ENCODE measurements around the gene ITIH3. TPM values are rescaled to one million over a fixed set of nuclear protein-coding genes. Genes with fewer than 3 reads are reported as not detected.

Gene ITIH3
- total and polyA plus RNA-seq, 2 donors from 2014 or later, result 2.1 to 2.3 TPM

GRCh38 chr3:52798978-52799476 is 4.4 kb downstream of the ITIH3 start:
- H3K4me1 ChIP-seq (ENCODE audit: control insufficient read depth in 2 of 3, insufficient read depth in 2 of 3, low read depth in 1 of 3, low read length in 3 of 3), result no peaks in the 10 kb centered on the region
- H3K9ac ChIP-seq (ENCODE audit: low read length in 3 of 3), result no peak overlapping the region
- FAIRE-seq (no peak), DNase-seq (no peak)
- H3K27ac ChIP-seq (ENCODE audit: low read depth in 2 of 2, low read length in 2 of 2), result no peak overlapping the region
- no peaks in the 10 kb centered on the region for H3K9me3 ChIP-seq (ENCODE audit: control insufficient read depth in 2 of 3, insufficient read depth in 1 of 3, low read length in 3 of 3)
- TF ChIP-seq CTCF (IDR thresholded peaks at IDR 0.05; ENCODE audit: borderline replicate concordance, extremely low read depth, insufficient read depth), result peak; percentile 33
- no peaks in the 10 kb centered on the region for H3K36me3 ChIP-seq (ENCODE audit: control insufficient read depth in 2 of 3, insufficient read depth in 3 of 3, low read length in 3 of 3)
- no peaks in the 10 kb centered on the region for H3K27me3 ChIP-seq (ENCODE audit: control insufficient read depth, insufficient read depth, low read length)
- no peak overlapping the region for H3K4me3 ChIP-seq (ENCODE audit: low read length in 3 of 3)
- intact Hi-C loops (cut with DNase I), result no loop called here

GRCh38 chr3:52800079-52800478 is 5.5 kb downstream of the ITIH3 start:
- FAIRE-seq, result no peak
- H3K36me3 ChIP-seq (ENCODE audit: control insufficient read depth in 2 of 3, insufficient read depth in 3 of 3, low read length in 3 of 3), result no peaks in the 10 kb centered on the region

GRCh38 chr3:52801839-52802238 is 7.2 kb downstream of the ITIH3 start:
- Histone ChIP-seq H3K4me3 (ENCODE audit: low read length in 3 of 3) (no peak overlapping the region), H3K27me3 (ENCODE audit: control insufficient read depth, insufficient read depth, low read length) (no peaks in the 10 kb centered on the region), H3K4me1 (ENCODE audit: control insufficient read depth in 2 of 3, insufficient read depth in 2 of 3, low read depth in 1 of 3, low read length in 3 of 3) (no peaks in the 10 kb centered on the region), H3K36me3 (ENCODE audit: control insufficient read depth in 2 of 3, insufficient read depth in 3 of 3, low read length in 3 of 3) (no peaks in the 10 kb centered on the region), H3K27ac (ENCODE audit: low read depth in 2 of 2, low read length in 2 of 2) (no peak overlapping the region), H3K9ac (ENCODE audit: low read length in 3 of 3) (no peak overlapping the region), H3K9me3 (ENCODE audit: control insufficient read depth in 2 of 3, insufficient read depth in 1 of 3, low read length in 3 of 3) (no peaks in the 10 kb centered on the region)
- DNase-seq (no peak), FAIRE-seq (no peak)
- intact Hi-C loops (cut with DNase I), result no loop called here
- no peak for TF ChIP-seq CTCF (IDR thresholded peaks at IDR 0.05; ENCODE audit: borderline replicate concordance, extremely low read depth, insufficient read depth)

More at GRCh38 chr3:52800079-52800478, 5.5 kb downstream of the ITIH3 start:
- no peak for TF ChIP-seq CTCF (IDR thresholded peaks at IDR 0.05; ENCODE audit: borderline replicate concordance, extremely low read depth, insufficient read depth)
- intact Hi-C loops (cut with DNase I), result no loop called here
- H3K27me3 ChIP-seq (ENCODE audit: control insufficient read depth, insufficient read depth, low read length), result no peaks in the 10 kb centered on the region
- H3K9me3 ChIP-seq (ENCODE audit: control insufficient read depth in 2 of 3, insufficient read depth in 1 of 3, low read length in 3 of 3), result no peaks in the 10 kb centered on the region
- H3K4me1 ChIP-seq (ENCODE audit: control insufficient read depth in 2 of 3, insufficient read depth in 2 of 3, low read depth in 1 of 3, low read length in 3 of 3), result no peaks in the 10 kb centered on the region
- H3K9ac ChIP-seq (ENCODE audit: low read length in 3 of 3), result no peak overlapping the region
- no peak overlapping the region for H3K4me3 ChIP-seq (ENCODE audit: low read length in 3 of 3)
- DNase-seq, result no peak
- H3K27ac ChIP-seq (ENCODE audit: low read depth in 2 of 2, low read length in 2 of 2), result no peak overlapping the region
